SIG-M5 treated with dmso at 0.1 percent for 504 hours (cell line): ENCODE data around the gene MYD88.
A peak's percentile ranks its signal among the peaks of the same experiment; 100 is the strongest.
"Not testable (repeated sequence)": the region's sequence is repeated elsewhere in the genome, so short reads cannot be mapped to it uniquely, and the experiment has no call there.

Experiments used
- DNase-seq: peaks from one replicate; lab custom pipeline; 2025; ENCODE audit not compliant: unreplicated experiment; lab: John Stamatoyannopoulos, UW

MYD88 gene

GRCh38 chr3:38125305-38126120, 12.9 kb upstream of the MYD88 start:
- DNase-seq = no peak

GRCh38 chr3:38126121-38126892, 12.2 kb upstream of the MYD88 start:
- no peak for DNase-seq

- DNase-seq = no peak
Observed at GRCh38 chr3:38127611-38128302, 10.7 kb upstream of the MYD88 start.

GRCh38 chr3:38128303-38128655, 10.2 kb upstream of the MYD88 start:
- DNase-seq = no peak

DNA sequence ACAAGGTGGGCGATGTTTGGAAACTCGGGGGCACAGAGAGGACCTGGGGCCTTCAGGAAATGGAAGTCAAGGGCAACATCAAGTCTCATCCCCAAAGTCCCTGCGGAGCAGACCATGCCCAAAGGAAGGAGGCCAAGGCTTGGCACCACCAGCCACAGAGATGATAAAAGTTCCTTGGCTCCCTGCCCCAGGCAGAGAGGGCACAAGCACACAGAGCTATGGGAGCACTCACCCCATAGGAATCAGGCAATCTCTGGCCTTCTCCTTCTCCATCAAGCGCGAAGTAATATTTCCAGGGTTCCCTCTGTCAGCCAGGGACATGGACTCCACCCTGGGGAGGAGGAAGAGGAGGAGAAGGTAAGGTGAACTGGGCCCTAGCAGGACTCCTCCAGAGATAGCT, 9.4 kb upstream of the MYD88 start:
- DNase-seq = no peak

DNA sequence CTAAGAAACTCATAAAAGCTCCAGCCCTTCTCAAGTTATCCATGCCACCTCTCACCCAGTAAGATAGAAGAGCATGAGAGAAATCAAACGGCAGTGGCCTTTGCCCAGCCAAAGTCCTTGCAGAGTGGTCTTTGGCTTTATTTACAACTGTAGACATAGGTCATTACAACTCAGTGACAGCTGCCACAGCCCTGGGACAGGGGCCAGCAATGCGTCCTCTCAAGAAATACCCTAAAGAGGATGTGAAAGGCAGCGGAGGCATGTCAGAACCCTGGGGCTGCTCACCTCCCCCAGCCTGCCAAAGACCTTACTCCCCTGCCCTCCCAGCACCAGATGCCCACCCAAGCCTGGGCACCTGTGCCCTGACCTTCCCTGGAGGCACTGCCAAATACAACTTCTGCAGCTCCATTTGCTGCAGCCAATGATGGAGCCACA, 7.8 kb upstream of the MYD88 start:
- DNase-seq = no peak

GRCh38 chr3:38131621-38132369, 6.7 kb upstream of the MYD88 start:
- peak; percentile 32 for DNase-seq

- DNase-seq = no peak
Observed at GRCh38 chr3:38133209-38133556, 5.3 kb upstream of the MYD88 start.

- DNase-seq = no peak
Observed at GRCh38 chr3:38133557-38134405, 4.7 kb upstream of the MYD88 start.

DNA sequence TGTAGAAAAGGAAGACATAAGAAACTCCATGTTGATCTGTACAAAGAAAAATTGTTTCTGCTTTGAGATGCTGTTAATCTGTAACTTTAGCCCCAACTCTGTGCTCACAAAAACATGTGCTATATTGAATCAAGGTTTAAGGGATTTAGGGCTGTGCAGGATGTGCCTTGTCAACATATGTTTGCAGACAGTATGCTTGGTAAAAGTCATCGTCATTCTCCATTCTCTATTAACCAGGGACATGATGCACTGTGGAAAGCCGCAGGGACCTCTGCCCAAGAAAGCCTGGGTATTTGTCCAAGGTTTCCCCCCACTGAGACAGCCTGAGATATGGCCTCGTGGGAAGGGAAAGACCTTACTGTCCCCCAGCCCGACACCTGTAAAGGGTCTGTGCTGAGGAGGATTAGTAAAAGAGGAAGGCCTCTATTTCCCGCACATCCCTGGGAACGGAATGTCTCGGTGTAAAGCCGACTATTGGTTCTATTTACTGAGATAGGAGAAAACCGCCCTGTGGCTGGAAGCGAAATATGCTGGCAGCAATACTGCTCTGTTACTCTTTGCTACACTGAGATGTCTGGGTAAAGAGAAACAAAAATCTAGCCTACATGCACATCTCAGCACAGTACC, 3.8 kb upstream of the MYD88 start:
- DNase-seq = not testable (repeated sequence)

- DNase-seq = peak; percentile 63
Observed at GRCh38 chr3:38135621-38136277, 2.7 kb upstream of the MYD88 start.

- DNase-seq = no peak
Observed at GRCh38 chr3:38136393-38136776, 2.1 kb upstream of the MYD88 start.

GRCh38 chr3:38136777-38137614, 1.5 kb upstream of the MYD88 start, which contains the start of gene ACAA1:
Gene ACAA1, minus strand, starts transcription at chr3:38137127. Its CDS starts 92 bp downstream, at chr3:38137035.
- DNase-seq = peak; percentile 99

- no peak for DNase-seq
Observed at GRCh38 chr3:38137615-38138348, 679 bp upstream of the MYD88 start.

- peak; percentile 15 for DNase-seq
Observed at GRCh38 chr3:38139191-38139590, 730 bp downstream of the MYD88 start.

DNA sequence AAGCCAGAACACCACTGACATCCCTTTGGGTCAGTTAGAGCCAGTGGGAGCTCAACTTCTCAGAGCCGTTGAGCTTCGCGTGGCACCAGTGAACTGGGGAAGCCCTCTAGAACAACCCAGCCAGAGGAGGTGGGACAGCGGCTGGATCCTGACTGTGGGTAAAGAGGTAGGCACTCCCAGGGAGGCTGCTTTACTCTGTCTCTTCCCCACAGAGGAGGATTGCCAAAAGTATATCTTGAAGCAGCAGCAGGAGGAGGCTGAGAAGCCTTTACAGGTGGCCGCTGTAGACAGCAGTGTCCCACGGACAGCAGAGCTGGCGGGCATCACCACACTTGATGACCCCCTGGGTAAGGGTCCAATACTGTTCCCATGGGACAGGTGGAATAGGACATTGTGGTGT, 1.2 kb downstream of the MYD88 start:
- DNase-seq = no peak

- no peak for DNase-seq
Observed at GRCh38 chr3:38140326-38141172, 2.1 kb downstream of the MYD88 start.
